SK-N-SH (cell line): ENCODE measurements around the gene ZNF516. TPM values are rescaled to one million over a fixed set of nuclear protein-coding genes. Genes with fewer than 3 reads are reported as not detected.

ENCODE experiments used
- CTCF ChIA-PET: fragments of 300-600, 350-600 bp; formaldehyde crosslinking; extraction: SDS; loops from one replicate; lab custom pipeline; 2021; lab: Yijun Ruan, JAX
- POLR2A ChIA-PET: fragments of 350-600 bp; sonication (Branson Sonifier 250); formaldehyde crosslinking; extraction: SDS; loops from one replicate; lab custom pipeline; 2020; ENCODE audit warnings: antibody characterized with exemption, inconsistent platforms; lab: Yijun Ruan, JAX
- DNase-seq: peaks from one replicate; pipeline ENCODE4 v3.0.0; 2012
- H2AFZ ChIP-seq: fragments of 200-600 bp; sonication (generic); 2 replicates; pipeline ENCODE4 v1.8.1; 2016; ENCODE audit warnings: antibody characterized with exemption, mild to moderate bottlenecking, low read depth
- H3F3A ChIP-seq: fragments of 200-600 bp; sonication (generic); replicated peaks from 2 replicates; pipeline ENCODE3; 2016; ENCODE audit warnings: antibody characterized with exemption, mild to moderate bottlenecking; ENCODE audit not compliant: insufficient read depth
- H3K27ac ChIP-seq, 2 experiments: fragments of 200-500 bp in 1 of 2; fragments of 200-600 bp in 1 of 2; sonication (Bioruptor generic) in 1 of 2; sonication (generic), shearing (Covaris generic) in 1 of 2; 2 replicates each; pipeline versions ENCODE4 v1.5.1 to v1.6.1; 2014 to 2016; ENCODE audit warnings: low read depth in 2 of 2, inconsistent platforms in 1 of 2, low read length in 1 of 2, mild to moderate bottlenecking in 1 of 2, mixed read lengths in 1 of 2
- H3K27me3 ChIP-seq: fragments of 200-600 bp; sonication (generic), shearing (Covaris generic); 2 replicates; pipeline ENCODE4 v1.6.1; 2016; ENCODE audit warnings: mixed run types; ENCODE audit not compliant: insufficient read depth
- H3K36me3 ChIP-seq, 2 experiments: fragments of 200-500 bp in 1 of 2; fragments of 200-600 bp in 1 of 2; sonication (Bioruptor generic) in 1 of 2; sonication (generic) in 1 of 2; replicated peaks in 1 of 2; 2 replicates each; pipeline versions ENCODE3 to v1.5.1; 2014 to 2016; ENCODE audit warnings: low read length in 1 of 2, mild to moderate bottlenecking in 1 of 2; ENCODE audit not compliant: insufficient read depth in 2 of 2, control insufficient read depth in 1 of 2
- H3K4me1 ChIP-seq, 2 experiments: fragments of 200-500 bp in 1 of 2; fragments of 200-600 bp in 1 of 2; sonication (Bioruptor generic) in 1 of 2; sonication (generic), shearing (Covaris generic) in 1 of 2; 2 replicates each; pipeline versions ENCODE4 v1.5.1 to v1.6.1; 2014 to 2016; ENCODE audit warnings: low read depth in 1 of 2, low read length in 1 of 2, mixed run types in 1 of 2; ENCODE audit not compliant: insufficient read depth in 2 of 2, control insufficient read depth in 1 of 2
- H3K4me2 ChIP-seq: fragments of 200-600 bp; sonication (generic), shearing (Covaris generic); 2 replicates; pipeline ENCODE4 v1.6.1; 2017; ENCODE audit warnings: mixed run types
- H3K4me3 ChIP-seq, 2 experiments: fragments of 200-500 bp in 1 of 2; fragments of 200-600 bp in 1 of 2; sonication (Bioruptor generic) in 1 of 2; sonication (generic), shearing (Covaris generic) in 1 of 2; 2 replicates each; pipeline versions ENCODE4 v1.5.1 to v1.8.1; 2014 to 2016; ENCODE audit warnings: low read depth in 2 of 2, inconsistent platforms in 1 of 2, low read length in 1 of 2, mild to moderate bottlenecking in 1 of 2, mixed read lengths in 1 of 2, moderate library complexity in 1 of 2
- H3K79me2 ChIP-seq: fragments of 200-600 bp; sonication (generic); 2 replicates; pipeline ENCODE4 v1.8.1; 2017; ENCODE audit warnings: mild to moderate bottlenecking; ENCODE audit not compliant: insufficient read depth
- H3K9ac ChIP-seq: fragments of 200-600 bp; sonication (generic); 2 replicates; pipeline ENCODE4 v1.6.1; 2017; ENCODE audit warnings: mixed run types
- H3K9me2 ChIP-seq: fragments of 200-600 bp; sonication (generic); 2 replicates; pipeline ENCODE4 v1.6.1; 2017; ENCODE audit warnings: mixed run types
- H3K9me3 ChIP-seq: fragments of 200-600 bp; sonication (generic); 2 replicates; pipeline ENCODE4 v1.6.1; 2017; ENCODE audit warnings: mixed run types, mild to moderate bottlenecking, moderate library complexity
- H4K20me1 ChIP-seq: fragments of 200-600 bp; sonication (generic); 2 replicates; pipeline ENCODE4 v1.6.1; 2017; ENCODE audit warnings: mild to moderate bottlenecking, mixed run types; ENCODE audit not compliant: insufficient read depth
- CHD2 ChIP-seq: fragments of 150-350 bp; IDR thresholded peaks from 2 replicates; pipeline ENCODE4 v1.6.1; 2018; ENCODE audit warnings: low read length; ENCODE audit not compliant: partially characterized antibody
- ELF1 ChIP-seq: IDR thresholded peaks from 2 replicates; pipeline ENCODE4 v1.4.0; 2012
- EP300 ChIP-seq, 2 experiments: IDR thresholded peaks; 2 replicates each; pipeline versions ENCODE4 v1.4.0 to v1.6.1; 2012; ENCODE audit warnings: borderline replicate concordance in 1 of 2, low read depth in 1 of 2, low read length in 1 of 2
- FOSL2 ChIP-seq: IDR thresholded peaks from 2 replicates; pipeline ENCODE4 v1.4.0; 2012; ENCODE audit warnings: low read depth, mild to moderate bottlenecking, moderate library complexity, borderline replicate concordance
- GABPA ChIP-seq: IDR thresholded peaks from 2 replicates; pipeline ENCODE4 v1.4.0; 2012; ENCODE audit warnings: low read depth, mild to moderate bottlenecking
- GATA2 ChIP-seq: sonication (generic); formaldehyde crosslinking; IDR thresholded peaks from 2 replicates; pipeline ENCODE4 v1.5.0; 2020; ENCODE audit warnings: mild to moderate bottlenecking, missing genetic modification reagents
- MAX ChIP-seq: IDR thresholded peaks from 2 replicates; pipeline ENCODE4 v1.4.0; 2012; ENCODE audit warnings: low read depth
- MXI1 ChIP-seq: IDR thresholded peaks from 2 replicates; pipeline ENCODE4 v1.6.1; 2012; ENCODE audit warnings: mild to moderate bottlenecking, low read depth, low read length, improper control_type of control experiment
- NRF1 ChIP-seq: IDR thresholded peaks from 2 replicates; pipeline ENCODE4 v1.6.1; 2012; ENCODE audit warnings: low read depth, mild to moderate bottlenecking, low read length
- PBX3 ChIP-seq: IDR thresholded peaks from 2 replicates; pipeline ENCODE4; 2012
- RXRA ChIP-seq: IDR thresholded peaks from 2 replicates; pipeline ENCODE4 v1.4.0; 2012; ENCODE audit warnings: low read depth, mild to moderate bottlenecking, borderline replicate concordance
- SIN3A ChIP-seq: IDR thresholded peaks from 2 replicates; pipeline ENCODE4 v1.6.1; 2012; ENCODE audit warnings: low read depth, mild to moderate bottlenecking, low read length, moderate library complexity, borderline replicate concordance
- TAF1 ChIP-seq: IDR thresholded peaks from 2 replicates; pipeline ENCODE4 v1.6.1; 2012; ENCODE audit warnings: low read depth, mild to moderate bottlenecking, low read length, moderate library complexity, borderline replicate concordance
- TEAD4 ChIP-seq: IDR thresholded peaks from 2 replicates; pipeline ENCODE4 v1.4.0; 2012; ENCODE audit warnings: mild to moderate bottlenecking, borderline replicate concordance; ENCODE audit not compliant: insufficient read depth
- USF2 ChIP-seq: fragments of 150-350 bp; IDR thresholded peaks from 2 replicates; pipeline ENCODE4 v1.6.1; 2017; ENCODE audit warnings: antibody characterized with exemption, low read length, low read depth, borderline replicate concordance
- YY1 ChIP-seq: IDR thresholded peaks from 2 replicates; pipeline ENCODE4 v1.4.0; 2012; ENCODE audit warnings: low read depth, mild to moderate bottlenecking
- WGBS: methylation state at CpG from one replicate; pipeline ENCODE4 v1.1.6; 2017; ENCODE audit warnings: low lambda C conversion rate; 5-methylcytosine and 5-hydroxymethylcytosine counted together
- polyA plus RNA-seq, 3 experiments: library from polyadenylated mRNA; depleted of rRNA; stranded (reverse); fragments of >200 nt; gene quantifications; 2 replicates each; pipeline ENCODE4 v1.2.3, GENCODE V29; 2012
- TF ChIP-seq, protein P1 (sequence below): IDR thresholded peaks from 2 replicates; pipeline ENCODE4 v1.4.0; 2012; ENCODE audit warnings: low read depth, borderline replicate concordance
- TF ChIP-seq, protein P2 (sequence below): fragments of 150-350 bp; IDR thresholded peaks from 2 replicates; pipeline ENCODE4 v1.6.1; 2016; ENCODE audit warnings: mild to moderate bottlenecking, low read depth, low read length

The ZNF516 gene
- polyA plus RNA-seq, 1 of the 3 experiments (the other 2 are of a cell fraction), result 4.4 TPM

GRCh38 chr18:76434452-76434851 lies 60.6 kb downstream of the ZNF516 start (continued):
- no peak for TF ChIP-seq EP300 (IDR thresholded peaks at IDR 0.05; ENCODE audit: borderline replicate concordance in 1 of 2, low read depth in 1 of 2, low read length in 1 of 2)

DNA sequence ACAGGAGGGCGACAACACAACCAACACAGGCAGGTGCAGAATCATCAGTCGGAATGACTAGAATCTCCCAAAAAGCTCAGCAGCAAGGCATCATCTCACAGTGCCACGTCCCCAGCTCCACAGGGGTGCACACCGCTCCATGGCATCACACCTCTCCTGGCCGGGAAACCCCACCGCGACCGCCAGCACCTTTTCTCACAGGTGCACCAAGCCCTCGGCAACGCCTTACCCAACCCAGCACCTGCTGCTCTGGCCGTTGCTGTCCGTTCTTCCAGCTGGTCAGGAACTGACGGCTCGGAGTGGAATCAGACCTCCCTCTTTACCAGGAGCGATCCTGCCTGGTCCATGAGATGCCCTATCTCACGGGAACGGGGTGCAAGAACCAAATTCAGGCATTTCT lies 61.3 kb downstream of the ZNF516 start:
- no peak overlapping the region for H2AFZ ChIP-seq
- no peaks in the 10 kb centered on the region for H3F3A ChIP-seq
- no peak overlapping the region for H3K9ac ChIP-seq
- ChIA-PET CTCF (no interaction called here), POLR2A (no interaction called here)
- 88% methylated on average over 16 of the region's 17 CpGs for WGBS
- H3K79me2 ChIP-seq, result no peaks in the 10 kb centered on the region; the same call in 1 of the 2 replicates
- no peak overlapping the region for H3K27ac ChIP-seq
- H3K4me3 ChIP-seq, result no peak overlapping the region
- peaks cover 6% of the 10 kb centered on the region; the same call in 1 of the 2 replicates for H4K20me1 ChIP-seq
- TF ChIP-seq NRF1 (no peak), GATA2 (CRISPR knock-in tag) (no peak), GABPA (no peak), MAX (no peak), RXRA (no peak), ELF1 (no peak), USF2 (no peak), SIN3A (no peak), YY1 (no peak), TAF1 (no peak), PBX3 (no peak), TEAD4 (no peak), FOSL2 (no peak), MXI1 (no peak), EP300 (IDR thresholded peaks at IDR 0.05; ENCODE audit: borderline replicate concordance in 1 of 2, low read depth in 1 of 2, low read length in 1 of 2) (no peak), CHD2 (no peak)
- TF ChIP-seq, protein P1, sequence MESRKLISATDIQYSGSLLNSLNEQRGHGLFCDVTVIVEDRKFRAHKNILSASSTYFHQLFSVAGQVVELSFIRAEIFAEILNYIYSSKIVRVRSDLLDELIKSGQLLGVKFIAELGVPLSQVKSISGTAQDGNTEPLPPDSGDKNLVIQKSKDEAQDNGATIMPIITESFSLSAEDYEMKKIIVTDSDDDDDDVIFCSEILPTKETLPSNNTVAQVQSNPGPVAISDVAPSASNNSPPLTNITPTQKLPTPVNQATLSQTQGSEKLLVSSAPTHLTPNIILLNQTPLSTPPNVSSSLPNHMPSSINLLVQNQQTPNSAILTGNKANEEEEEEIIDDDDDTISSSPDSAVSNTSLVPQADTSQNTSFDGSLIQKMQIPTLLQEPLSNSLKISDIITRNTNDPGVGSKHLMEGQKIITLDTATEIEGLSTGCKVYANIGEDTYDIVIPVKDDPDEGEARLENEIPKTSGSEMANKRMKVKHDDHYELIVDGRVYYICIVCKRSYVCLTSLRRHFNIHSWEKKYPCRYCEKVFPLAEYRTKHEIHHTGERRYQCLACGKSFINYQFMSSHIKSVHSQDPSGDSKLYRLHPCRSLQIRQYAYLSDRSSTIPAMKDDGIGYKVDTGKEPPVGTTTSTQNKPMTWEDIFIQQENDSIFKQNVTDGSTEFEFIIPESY, result no peak
- TF ChIP-seq, protein P2, sequence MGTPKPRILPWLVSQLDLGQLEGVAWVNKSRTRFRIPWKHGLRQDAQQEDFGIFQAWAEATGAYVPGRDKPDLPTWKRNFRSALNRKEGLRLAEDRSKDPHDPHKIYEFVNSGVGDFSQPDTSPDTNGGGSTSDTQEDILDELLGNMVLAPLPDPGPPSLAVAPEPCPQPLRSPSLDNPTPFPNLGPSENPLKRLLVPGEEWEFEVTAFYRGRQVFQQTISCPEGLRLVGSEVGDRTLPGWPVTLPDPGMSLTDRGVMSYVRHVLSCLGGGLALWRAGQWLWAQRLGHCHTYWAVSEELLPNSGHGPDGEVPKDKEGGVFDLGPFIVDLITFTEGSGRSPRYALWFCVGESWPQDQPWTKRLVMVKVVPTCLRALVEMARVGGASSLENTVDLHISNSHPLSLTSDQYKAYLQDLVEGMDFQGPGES, result no peak
- DNase-seq, result no peak
- no peaks in the 10 kb centered on the region for H3K9me2 ChIP-seq
- H3K4me2 ChIP-seq, result no peak overlapping the region
- H3K9me3 ChIP-seq, result no peaks in the 10 kb centered on the region
- no peaks in the 10 kb centered on the region for H3K27me3 ChIP-seq
- H3K4me1 ChIP-seq, result peaks cover 0 to 14% of the 10 kb centered on the region in 2 experiments; a peak in 2 of 4 replicates
- no peaks in the 10 kb centered on the region for H3K36me3 ChIP-seq
